Measurements from ENCODE around the gene BBS9. TPM values are rescaled to one million over a fixed set of nuclear protein-coding genes. Genes with fewer than 3 reads are reported as not detected.

Gene BBS9
- total and polyA plus RNA-seq, 2 donors, result 6.9 to 12.1 TPM

DNA sequence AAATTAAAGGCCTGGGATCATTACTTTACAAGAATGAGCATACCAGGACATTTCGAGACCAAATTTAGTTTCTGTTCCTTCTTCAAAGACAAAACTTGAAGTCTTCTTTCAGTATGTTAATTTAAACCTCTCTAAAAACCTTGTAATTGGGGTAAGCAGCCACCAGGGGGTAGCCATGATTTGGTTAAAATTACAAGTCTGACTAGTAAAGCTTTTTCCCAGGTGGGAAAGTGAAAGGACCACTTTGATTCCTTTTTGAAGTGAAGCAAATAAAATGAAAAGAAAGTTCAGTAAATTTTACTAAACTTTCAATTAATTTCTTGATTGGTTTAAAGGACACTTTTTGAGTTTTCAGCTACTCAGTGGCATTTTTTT is 294.3 kb downstream of the BBS9 start:
- no peaks in the 10 kb centered on the region for H3K27me3 ChIP-seq (ENCODE audit: control insufficient read depth in 2 of 2, insufficient read depth in 1 of 2, low read length in 1 of 2)
- DNase-seq (ENCODE audit: low read depth in 6 of 9, low spot score in 9 of 9), result peak in 2 of 9 donors; percentile 6 to 16
- H3K36me3 ChIP-seq (ENCODE audit: control insufficient read depth in 2 of 2, insufficient read depth in 2 of 2, low read length in 1 of 2), result no peaks in the 10 kb centered on the region
- no peaks in the 10 kb centered on the region for H3K9me3 ChIP-seq (ENCODE audit: control insufficient read depth in 2 of 2, insufficient read depth in 1 of 2, low read length in 1 of 2)
- H3K27ac ChIP-seq (ENCODE audit: low read depth in 1 of 2, low read length in 1 of 2), result no peak overlapping the region
- no peaks in the 10 kb centered on the region for H3K4me1 ChIP-seq (ENCODE audit: control insufficient read depth in 2 of 2, insufficient read depth in 2 of 2, low read length in 2 of 2)
- 91% methylated on average over 1 of the region's 1 CpG for WGBS
- H3K4me3 ChIP-seq (ENCODE audit: low read length in 2 of 2), result no peak overlapping the region

DNA sequence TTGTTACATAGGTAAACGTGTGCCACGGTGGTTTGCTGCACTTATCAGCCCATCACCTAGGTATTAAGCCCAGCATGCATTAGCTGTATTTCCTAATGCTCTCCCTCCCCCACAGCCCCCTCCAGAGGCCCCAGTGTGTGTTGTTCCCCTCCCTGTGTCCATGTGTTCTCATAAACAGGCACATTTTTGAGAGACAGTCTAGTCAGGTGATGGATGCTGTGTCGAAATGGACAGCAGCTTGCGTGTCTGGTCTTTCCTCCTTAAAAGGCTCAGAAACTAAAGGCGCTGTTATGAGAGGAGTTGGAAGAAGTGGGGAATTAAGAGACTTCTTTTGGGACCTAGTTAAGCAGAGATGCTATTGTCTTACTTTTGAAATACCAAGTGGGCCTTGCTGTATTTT is 296.0 kb downstream of the BBS9 start:
- no peaks in the 10 kb centered on the region for H3K36me3 ChIP-seq (ENCODE audit: control insufficient read depth in 2 of 2, insufficient read depth in 2 of 2, low read length in 1 of 2)
- 98% methylated on average over 5 of the region's 5 CpGs for WGBS

DNA sequence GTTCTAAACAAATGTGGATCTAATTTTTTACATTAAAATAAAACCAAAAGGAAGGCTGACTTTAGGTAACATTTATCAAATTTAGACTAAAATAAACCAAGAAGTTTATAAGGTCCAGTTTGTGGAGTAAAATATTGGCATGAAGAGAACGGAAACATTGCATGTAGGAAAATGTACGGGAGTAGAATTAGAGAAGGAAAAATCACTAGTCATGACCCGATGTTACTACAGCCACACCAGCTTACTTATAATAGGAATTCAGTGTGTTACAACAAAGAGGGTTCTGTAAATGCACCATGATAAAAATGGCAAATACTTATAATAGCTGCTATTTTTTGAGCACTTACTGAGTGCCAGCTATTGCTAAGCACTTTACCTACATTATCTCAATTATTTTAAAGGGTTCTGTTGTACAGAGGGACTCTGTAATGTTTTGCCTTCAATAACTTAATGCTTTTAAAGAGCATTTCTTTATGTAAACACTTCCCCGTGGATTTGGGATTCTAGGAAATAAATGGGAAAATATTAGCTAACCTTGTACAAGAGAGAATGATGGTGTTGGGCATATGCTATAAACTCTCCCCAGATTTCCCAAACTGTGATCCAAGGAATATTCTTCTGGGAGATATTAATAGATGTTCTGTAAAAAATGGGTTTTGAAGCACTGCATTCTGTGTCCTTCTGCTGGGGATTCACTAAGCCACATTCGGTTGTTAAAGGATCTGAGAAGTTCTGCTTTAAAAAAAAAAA is 296.7 kb downstream of the BBS9 start:
- 98% methylated on average over 5 of the region's 5 CpGs for WGBS

More for the DNA sequence above, 296.0 kb downstream of the BBS9 start:
- no peaks in the 10 kb centered on the region for H3K4me1 ChIP-seq (ENCODE audit: control insufficient read depth in 2 of 2, insufficient read depth in 2 of 2, low read length in 2 of 2)
- no peak for DNase-seq (ENCODE audit: low read depth in 6 of 9, low spot score in 9 of 9)
- H3K4me3 ChIP-seq (ENCODE audit: low read length in 2 of 2), result no peak overlapping the region
- H3K9me3 ChIP-seq (ENCODE audit: control insufficient read depth in 2 of 2, insufficient read depth in 1 of 2, low read length in 1 of 2), result no peaks in the 10 kb centered on the region
- no peak overlapping the region for H3K27ac ChIP-seq (ENCODE audit: low read depth in 1 of 2, low read length in 1 of 2)
- H3K27me3 ChIP-seq (ENCODE audit: control insufficient read depth in 2 of 2, insufficient read depth in 1 of 2, low read length in 1 of 2), result no peaks in the 10 kb centered on the region

DNA sequence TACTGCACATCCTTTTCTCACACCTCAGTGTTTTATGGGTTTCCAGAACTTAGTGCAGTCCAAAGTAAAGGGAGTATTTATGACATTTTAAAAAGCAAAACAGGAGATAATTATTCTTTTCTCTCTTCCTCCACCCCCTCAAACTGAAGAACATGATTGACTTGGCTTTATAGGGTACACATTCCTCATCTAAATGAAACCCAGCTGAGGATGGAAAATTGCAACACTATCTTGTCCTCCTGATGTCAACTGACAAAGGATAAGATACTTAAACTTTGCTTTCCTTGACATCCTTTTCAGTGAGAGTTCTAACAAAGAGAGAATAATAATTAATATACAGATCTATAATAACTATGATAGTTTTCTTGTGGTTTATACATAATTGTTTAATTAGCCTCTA is 299.1 kb downstream of the BBS9 start:
- Histone ChIP-seq H3K27me3 (ENCODE audit: control insufficient read depth in 2 of 2, insufficient read depth in 1 of 2, low read length in 1 of 2) (no peaks in the 10 kb centered on the region), H3K9me3 (ENCODE audit: control insufficient read depth in 2 of 2, insufficient read depth in 1 of 2, low read length in 1 of 2) (no peaks in the 10 kb centered on the region), H3K4me3 (ENCODE audit: low read length in 2 of 2) (no peak overlapping the region), H3K36me3 (ENCODE audit: control insufficient read depth in 2 of 2, insufficient read depth in 2 of 2, low read length in 1 of 2) (no peaks in the 10 kb centered on the region), H3K27ac (ENCODE audit: low read depth in 1 of 2, low read length in 1 of 2) (no peak overlapping the region), H3K4me1 (ENCODE audit: control insufficient read depth in 2 of 2, insufficient read depth in 2 of 2, low read length in 2 of 2) (no peaks in the 10 kb centered on the region)
- no peak for DNase-seq (ENCODE audit: low read depth in 6 of 9, low spot score in 9 of 9)

More for the DNA sequence above, 296.7 kb downstream of the BBS9 start:
- no peaks in the 10 kb centered on the region for H3K36me3 ChIP-seq (ENCODE audit: control insufficient read depth in 2 of 2, insufficient read depth in 2 of 2, low read length in 1 of 2)
- H3K27ac ChIP-seq (ENCODE audit: low read depth in 1 of 2, low read length in 1 of 2), result no peak overlapping the region
- no peak overlapping the region for H3K4me3 ChIP-seq (ENCODE audit: low read length in 2 of 2)
- H3K9me3 ChIP-seq (ENCODE audit: control insufficient read depth in 2 of 2, insufficient read depth in 1 of 2, low read length in 1 of 2), result no peaks in the 10 kb centered on the region
- H3K27me3 ChIP-seq (ENCODE audit: control insufficient read depth in 2 of 2, insufficient read depth in 1 of 2, low read length in 1 of 2), result no peaks in the 10 kb centered on the region
- no peak for DNase-seq (ENCODE audit: low read depth in 6 of 9, low spot score in 9 of 9)
- H3K4me1 ChIP-seq (ENCODE audit: control insufficient read depth in 2 of 2, insufficient read depth in 2 of 2, low read length in 2 of 2), result no peaks in the 10 kb centered on the region

DNA sequence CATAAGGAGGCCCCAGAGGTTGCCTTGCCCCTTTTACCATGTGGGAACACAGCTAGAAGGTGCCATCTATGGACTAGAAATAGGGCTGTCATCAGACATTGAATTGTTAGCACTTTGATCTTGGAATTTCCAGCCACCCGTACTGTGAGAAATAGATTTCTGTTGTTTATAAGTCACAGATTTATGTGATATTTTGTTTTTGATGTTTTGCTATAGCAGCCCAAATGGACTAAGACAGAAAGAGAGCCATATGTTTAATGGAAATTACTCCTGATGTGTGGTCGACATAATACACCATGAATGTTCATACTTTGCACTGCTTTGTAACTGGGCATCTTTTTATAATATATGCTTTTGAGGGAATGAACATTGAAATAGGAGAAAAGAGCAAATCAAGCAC is 302.2 kb downstream of the BBS9 start:
- WGBS, result 97% methylated on average over 2 of the region's 2 CpGs
- Histone ChIP-seq H3K9me3 (ENCODE audit: control insufficient read depth in 2 of 2, insufficient read depth in 1 of 2, low read length in 1 of 2) (no peaks in the 10 kb centered on the region), H3K4me1 (ENCODE audit: control insufficient read depth in 2 of 2, insufficient read depth in 2 of 2, low read length in 2 of 2) (no peaks in the 10 kb centered on the region), H3K4me3 (ENCODE audit: low read length in 2 of 2) (no peak overlapping the region), H3K27me3 (ENCODE audit: control insufficient read depth in 2 of 2, insufficient read depth in 1 of 2, low read length in 1 of 2) (no peaks in the 10 kb centered on the region), H3K27ac (ENCODE audit: low read depth in 1 of 2, low read length in 1 of 2) (no peak overlapping the region), H3K36me3 (ENCODE audit: control insufficient read depth in 2 of 2, insufficient read depth in 2 of 2, low read length in 1 of 2) (no peaks in the 10 kb centered on the region)
- DNase-seq (ENCODE audit: low read depth in 6 of 9, low spot score in 9 of 9), result no peak

DNA sequence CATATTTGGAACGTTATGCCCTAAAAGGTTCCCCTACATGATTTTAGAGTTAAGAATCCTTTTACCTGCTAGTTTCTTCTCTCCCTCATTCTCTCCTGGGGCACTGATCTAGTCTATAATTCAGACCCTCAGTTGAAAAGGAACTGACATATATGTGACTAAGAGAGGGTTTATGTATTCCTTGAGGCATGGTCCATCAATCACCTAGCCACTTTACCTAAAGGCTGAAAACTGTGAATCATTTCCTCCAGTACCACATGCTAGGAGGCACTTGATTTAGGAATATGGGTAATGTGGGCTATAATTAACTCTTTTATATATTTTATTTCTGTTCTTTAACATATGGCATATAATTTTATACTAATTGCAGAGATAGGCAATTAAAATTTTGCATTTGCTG is 303.5 kb downstream of the BBS9 start:
- H3K4me3 ChIP-seq (ENCODE audit: low read length in 2 of 2), result no peak overlapping the region
- WGBS, result 92% methylated on average over 1 of the region's 1 CpG

DNA sequence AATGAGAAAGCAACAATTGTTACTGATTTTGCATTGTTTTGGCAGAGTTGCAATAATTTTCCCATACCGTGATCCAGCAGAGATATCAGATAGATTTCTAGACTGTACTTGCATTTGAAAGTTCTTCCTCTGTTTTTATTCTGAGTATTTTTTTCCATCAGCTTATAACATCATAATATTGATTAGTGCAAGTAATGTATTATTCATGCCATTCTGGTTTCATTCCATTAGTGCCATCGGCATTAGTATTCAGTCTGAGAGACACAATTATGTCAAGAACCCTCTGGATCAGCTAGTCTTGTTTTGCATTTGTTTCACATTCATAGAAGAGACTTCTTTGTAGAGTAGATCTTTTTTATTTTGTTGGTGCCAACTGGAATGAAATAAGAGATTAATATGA is 304.0 kb downstream of the BBS9 start:
- no peak for DNase-seq (ENCODE audit: low read depth in 6 of 9, low spot score in 9 of 9)
- WGBS, result 98% methylated on average over 2 of the region's 2 CpGs
- Histone ChIP-seq H3K36me3 (ENCODE audit: control insufficient read depth in 2 of 2, insufficient read depth in 2 of 2, low read length in 1 of 2) (no peaks in the 10 kb centered on the region), H3K9me3 (ENCODE audit: control insufficient read depth in 2 of 2, insufficient read depth in 1 of 2, low read length in 1 of 2) (no peaks in the 10 kb centered on the region), H3K4me1 (ENCODE audit: control insufficient read depth in 2 of 2, insufficient read depth in 2 of 2, low read length in 2 of 2) (no peaks in the 10 kb centered on the region), H3K27ac (ENCODE audit: low read depth in 1 of 2, low read length in 1 of 2) (no peak overlapping the region), H3K4me3 (ENCODE audit: low read length in 2 of 2) (no peak overlapping the region), H3K27me3 (ENCODE audit: control insufficient read depth in 2 of 2, insufficient read depth in 1 of 2, low read length in 1 of 2) (no peaks in the 10 kb centered on the region)

More for the DNA sequence above, 303.5 kb downstream of the BBS9 start:
- no peaks in the 10 kb centered on the region for H3K27me3 ChIP-seq (ENCODE audit: control insufficient read depth in 2 of 2, insufficient read depth in 1 of 2, low read length in 1 of 2)
- no peaks in the 10 kb centered on the region for H3K36me3 ChIP-seq (ENCODE audit: control insufficient read depth in 2 of 2, insufficient read depth in 2 of 2, low read length in 1 of 2)
- no peaks in the 10 kb centered on the region for H3K9me3 ChIP-seq (ENCODE audit: control insufficient read depth in 2 of 2, insufficient read depth in 1 of 2, low read length in 1 of 2)
- DNase-seq (ENCODE audit: low read depth in 6 of 9, low spot score in 9 of 9), result no peak
- no peak overlapping the region for H3K27ac ChIP-seq (ENCODE audit: low read depth in 1 of 2, low read length in 1 of 2)
- H3K4me1 ChIP-seq (ENCODE audit: control insufficient read depth in 2 of 2, insufficient read depth in 2 of 2, low read length in 2 of 2), result no peaks in the 10 kb centered on the region

DNA sequence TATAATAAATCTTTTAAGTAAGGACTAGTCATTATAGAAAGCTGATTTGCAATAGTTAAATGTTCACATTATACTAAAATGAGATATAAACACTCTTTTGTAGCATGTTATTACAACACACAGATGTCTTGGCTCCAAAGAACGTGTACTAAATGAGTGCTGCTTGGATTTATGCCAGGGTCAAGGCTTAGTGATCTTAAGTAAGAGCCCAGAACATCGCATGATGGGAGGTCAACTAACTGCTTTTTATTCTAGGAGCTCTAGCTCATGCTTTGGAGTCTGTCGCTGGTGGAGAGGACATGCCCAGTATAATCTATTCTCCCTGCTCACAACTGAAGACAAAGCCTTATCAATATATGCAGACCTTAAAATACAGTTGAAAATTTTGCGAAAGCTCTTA is 315.1 kb downstream of the BBS9 start:
- no peaks in the 10 kb centered on the region for H3K9me3 ChIP-seq (ENCODE audit: control insufficient read depth in 2 of 2, insufficient read depth in 1 of 2, low read length in 1 of 2)
- no peaks in the 10 kb centered on the region for H3K4me1 ChIP-seq (ENCODE audit: control insufficient read depth in 2 of 2, insufficient read depth in 2 of 2, low read length in 2 of 2)
- 95% methylated on average over 4 of the region's 4 CpGs for WGBS
- no peak for DNase-seq (ENCODE audit: low read depth in 6 of 9, low spot score in 9 of 9)
- no peak overlapping the region for H3K27ac ChIP-seq (ENCODE audit: low read depth in 1 of 2, low read length in 1 of 2)
- no peaks in the 10 kb centered on the region for H3K27me3 ChIP-seq (ENCODE audit: control insufficient read depth in 2 of 2, insufficient read depth in 1 of 2, low read length in 1 of 2)
- H3K4me3 ChIP-seq (ENCODE audit: low read length in 2 of 2), result no peak overlapping the region
- H3K36me3 ChIP-seq (ENCODE audit: control insufficient read depth in 2 of 2, insufficient read depth in 2 of 2, low read length in 1 of 2), result no peaks in the 10 kb centered on the region

DNA sequence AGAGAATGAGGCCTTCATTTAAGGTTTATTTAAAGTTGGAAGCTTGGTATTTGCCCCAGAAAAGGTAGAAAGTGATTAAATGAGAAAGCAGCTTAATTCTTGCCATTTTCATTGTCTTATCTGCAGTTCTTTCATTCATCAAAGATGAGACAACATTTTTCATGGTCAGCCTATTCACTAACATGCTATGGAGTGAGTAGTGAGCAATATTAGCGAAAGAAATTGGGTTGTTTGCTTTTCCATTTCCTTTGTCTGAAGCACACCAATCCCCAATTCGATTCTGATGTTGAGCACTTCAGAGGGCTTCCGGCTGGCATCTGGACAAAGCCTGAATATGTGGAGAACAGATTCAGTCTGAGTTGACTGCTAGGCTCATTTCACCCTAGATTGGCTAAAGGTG is 317.2 kb downstream of the BBS9 start:
- Histone ChIP-seq H3K36me3 (ENCODE audit: control insufficient read depth in 2 of 2, insufficient read depth in 2 of 2, low read length in 1 of 2) (no peaks in the 10 kb centered on the region), H3K27me3 (ENCODE audit: control insufficient read depth in 2 of 2, insufficient read depth in 1 of 2, low read length in 1 of 2) (no peaks in the 10 kb centered on the region), H3K4me1 (ENCODE audit: control insufficient read depth in 2 of 2, insufficient read depth in 2 of 2, low read length in 2 of 2) (no peaks in the 10 kb centered on the region), H3K9me3 (ENCODE audit: control insufficient read depth in 2 of 2, insufficient read depth in 1 of 2, low read length in 1 of 2) (no peaks in the 10 kb centered on the region), H3K4me3 (ENCODE audit: low read length in 2 of 2) (no peak overlapping the region), H3K27ac (ENCODE audit: low read depth in 1 of 2, low read length in 1 of 2) (no peak overlapping the region)
- 97% methylated on average over 3 of the region's 3 CpGs for WGBS
- no peak for DNase-seq (ENCODE audit: low read depth in 6 of 9, low spot score in 9 of 9)

Data from thymus (tissue), 11 donors.